GM12865 (cell line): Measurements from ENCODE around the gene CLEC16A.

Experiments used
- DNase-seq: peaks from one replicate; pipeline ENCODE4 v3.0.0; 2010; ENCODE audit warnings: low read depth
- H3K4me3 ChIP-seq: 2 replicates; pipeline ENCODE4 v1.5.1; 2011; ENCODE audit warnings: mild to moderate bottlenecking, low read depth, low read length, control low read depth
- TF ChIP-seq, protein P1 (sequence below): IDR thresholded peaks from 2 replicates; pipeline ENCODE4 v1.5.1; 2011; ENCODE audit warnings: low read length, control low read depth, low read depth, inconsistent platforms; ENCODE audit not compliant: insufficient read depth; ENCODE audit errors: missing control alignments

CLEC16A gene

DNA sequence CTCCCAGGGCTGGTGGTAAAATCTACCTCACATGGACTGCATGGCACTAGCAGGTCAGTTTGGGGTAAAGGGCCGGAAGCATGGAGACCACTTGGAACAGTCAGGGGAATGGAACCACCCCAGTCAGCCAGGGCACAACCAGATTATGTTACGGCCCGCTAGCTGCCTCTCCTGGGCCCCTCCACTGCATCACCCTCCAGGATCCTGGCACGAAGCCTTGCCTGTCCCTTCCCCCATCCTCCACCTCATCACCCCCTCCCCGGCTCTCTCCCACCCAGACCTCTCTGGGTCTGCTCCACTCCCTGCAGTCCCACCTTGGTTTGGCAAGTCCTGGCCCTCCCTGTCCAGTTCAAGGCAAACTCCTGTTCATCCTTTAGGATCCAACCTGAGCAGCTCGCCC is 91.7 kb downstream of the CLEC16A start:
- TF ChIP-seq, protein P1, sequence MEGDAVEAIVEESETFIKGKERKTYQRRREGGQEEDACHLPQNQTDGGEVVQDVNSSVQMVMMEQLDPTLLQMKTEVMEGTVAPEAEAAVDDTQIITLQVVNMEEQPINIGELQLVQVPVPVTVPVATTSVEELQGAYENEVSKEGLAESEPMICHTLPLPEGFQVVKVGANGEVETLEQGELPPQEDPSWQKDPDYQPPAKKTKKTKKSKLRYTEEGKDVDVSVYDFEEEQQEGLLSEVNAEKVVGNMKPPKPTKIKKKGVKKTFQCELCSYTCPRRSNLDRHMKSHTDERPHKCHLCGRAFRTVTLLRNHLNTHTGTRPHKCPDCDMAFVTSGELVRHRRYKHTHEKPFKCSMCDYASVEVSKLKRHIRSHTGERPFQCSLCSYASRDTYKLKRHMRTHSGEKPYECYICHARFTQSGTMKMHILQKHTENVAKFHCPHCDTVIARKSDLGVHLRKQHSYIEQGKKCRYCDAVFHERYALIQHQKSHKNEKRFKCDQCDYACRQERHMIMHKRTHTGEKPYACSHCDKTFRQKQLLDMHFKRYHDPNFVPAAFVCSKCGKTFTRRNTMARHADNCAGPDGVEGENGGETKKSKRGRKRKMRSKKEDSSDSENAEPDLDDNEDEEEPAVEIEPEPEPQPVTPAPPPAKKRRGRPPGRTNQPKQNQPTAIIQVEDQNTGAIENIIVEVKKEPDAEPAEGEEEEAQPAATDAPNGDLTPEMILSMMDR: no peak
- no peak for DNase-seq
- H3K4me3 ChIP-seq: no peak overlapping the region

DNA sequence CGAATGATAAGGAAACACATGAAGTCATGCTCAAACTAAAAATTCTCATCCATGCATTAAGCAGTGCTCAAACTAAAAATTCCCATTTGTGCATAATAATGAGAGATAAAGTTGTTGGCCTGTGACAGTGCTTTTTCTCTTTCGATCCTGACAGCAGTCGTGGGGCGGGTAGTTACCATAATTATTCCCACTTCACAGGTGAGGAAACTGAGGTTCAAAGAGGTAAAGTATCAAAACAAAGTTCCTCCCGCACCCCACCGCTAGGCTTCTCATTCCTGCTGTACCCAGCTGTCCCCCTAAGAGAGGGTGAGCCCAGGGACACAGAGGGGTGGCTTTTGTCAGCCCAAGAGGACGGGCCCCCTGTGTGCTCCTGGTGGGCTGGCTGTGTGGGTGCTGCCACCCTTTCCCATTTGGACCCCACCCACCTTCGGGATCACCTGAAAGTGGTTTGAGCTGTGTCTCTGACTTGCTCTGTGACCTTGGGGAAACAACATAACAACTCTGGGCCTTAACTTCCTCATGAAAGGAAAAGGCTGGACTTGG is 92.6 kb downstream of the CLEC16A start:
- TF ChIP-seq, protein P1: no peak
- DNase-seq: no peak
- no peak overlapping the region for H3K4me3 ChIP-seq

DNA sequence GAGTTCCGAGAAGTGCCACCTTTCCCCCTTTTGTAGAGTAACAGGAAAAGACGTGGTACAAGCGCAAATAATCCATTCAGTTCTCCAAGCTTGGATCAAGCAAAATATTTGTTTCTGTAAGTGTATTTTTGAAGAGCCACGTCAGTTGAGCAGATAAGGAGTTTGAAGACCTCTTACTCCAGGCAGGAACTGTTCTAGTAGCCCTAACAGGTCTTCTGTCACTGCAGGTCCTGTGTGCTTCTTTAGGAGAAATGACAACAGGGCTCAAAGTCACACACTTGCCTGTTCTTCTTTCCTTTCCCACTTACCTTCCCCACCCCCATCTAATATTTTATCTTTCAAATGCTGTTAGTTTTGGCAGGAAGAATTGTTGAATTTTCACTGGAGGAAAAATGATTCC is 93.9 kb downstream of the CLEC16A start:
- TF ChIP-seq, protein P1: no peak
- H3K4me3 ChIP-seq: no peak overlapping the region
- no peak for DNase-seq

DNA sequence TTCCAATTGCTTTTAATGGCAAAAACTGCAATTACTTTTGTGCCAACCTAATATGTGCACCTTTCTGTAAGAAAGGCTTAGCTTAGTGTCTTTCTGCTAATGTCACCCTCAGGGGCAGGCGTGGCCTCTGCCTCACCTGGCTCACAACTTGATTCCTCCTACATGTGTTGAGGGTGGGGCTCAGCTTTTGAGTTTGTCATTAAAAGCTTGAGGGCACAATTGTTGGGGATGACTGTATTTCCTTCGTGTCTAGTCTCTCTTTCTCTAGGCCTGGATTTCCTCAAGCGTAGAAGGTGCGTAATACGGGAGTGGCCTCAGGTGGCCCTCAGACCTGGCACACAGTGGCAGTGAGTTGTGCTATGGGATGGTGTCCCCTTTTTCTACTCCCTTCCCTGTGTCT is 94.4 kb downstream of the CLEC16A start:
- H3K4me3 ChIP-seq: no peak overlapping the region
- no peak for DNase-seq
- TF ChIP-seq, protein P1: no peak

DNA sequence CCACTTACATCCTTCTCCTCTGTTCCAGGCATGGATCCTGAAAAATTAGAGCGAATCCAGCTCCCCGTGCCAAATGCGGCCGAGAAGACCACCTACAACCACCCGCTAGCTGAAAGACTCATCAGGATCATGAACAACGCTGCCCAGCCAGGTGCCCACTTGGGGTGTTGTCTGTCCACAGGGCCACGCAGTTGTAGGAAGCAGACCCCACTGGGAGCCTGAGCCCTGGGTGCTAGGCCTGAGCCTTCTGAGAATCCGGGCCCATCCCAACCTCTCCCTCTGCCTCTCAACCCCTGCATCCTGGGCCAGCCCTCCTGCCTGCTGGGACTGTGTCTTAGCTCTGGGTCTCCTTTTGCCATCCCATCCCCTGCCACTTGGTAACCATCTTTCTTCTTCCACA is 95.4 kb downstream of the CLEC16A start:
- DNase-seq: no peak
- TF ChIP-seq, protein P1: no peak
- H3K4me3 ChIP-seq: no peak overlapping the region

DNA sequence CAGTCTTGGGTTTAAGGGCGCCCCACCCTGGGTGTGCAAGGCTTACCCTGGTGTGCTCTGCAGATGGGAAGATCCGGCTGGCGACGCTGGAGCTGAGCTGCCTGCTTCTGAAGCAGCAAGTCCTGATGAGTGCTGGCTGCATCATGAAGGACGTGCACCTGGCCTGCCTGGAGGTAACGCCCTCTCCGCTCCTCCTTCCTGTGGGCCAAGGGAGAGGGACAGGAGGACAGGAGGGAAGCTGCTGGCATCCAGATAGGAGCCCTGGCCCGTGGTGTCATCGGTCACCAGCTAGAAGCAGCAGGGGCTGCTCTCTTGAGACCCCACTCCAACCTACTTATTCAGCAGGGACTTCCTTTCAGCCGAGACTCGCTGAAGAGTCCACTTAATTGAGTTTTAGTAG is 97.8 kb downstream of the CLEC16A start:
- DNase-seq: no peak
- TF ChIP-seq, protein P1: no peak
- H3K4me3 ChIP-seq: no peak overlapping the region

DNA sequence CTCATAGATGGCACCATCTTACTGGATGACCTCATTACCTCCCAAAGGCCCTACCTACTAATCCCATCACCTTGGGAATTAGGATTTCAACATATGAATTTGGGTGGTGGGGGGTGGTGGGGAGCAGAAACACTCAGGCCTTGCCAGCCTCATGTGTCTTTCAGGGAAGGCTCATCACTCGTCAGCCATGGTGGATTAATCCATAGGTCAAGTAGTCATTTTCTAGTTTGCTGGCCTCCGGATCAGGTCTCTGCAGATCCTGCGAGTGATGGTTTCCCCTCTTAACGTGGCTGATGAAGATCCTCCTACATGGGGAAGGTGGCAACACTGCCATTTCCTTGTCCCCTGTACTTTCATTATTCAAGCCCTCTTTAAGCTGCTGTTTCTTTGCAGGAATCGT is 101.1 kb downstream of the CLEC16A start:
- TF ChIP-seq, protein P1: no peak
- H3K4me3 ChIP-seq: no peak overlapping the region
- DNase-seq: no peak
